ENCODE data around the gene CENPC.
A peak's percentile ranks its signal among the peaks of the same experiment; 100 is the strongest.
"Not testable (repeated sequence)": the region's sequence is repeated elsewhere in the genome, so short reads cannot be mapped to it uniquely, and the experiment has no call there.

Gene CENPC, protein sequence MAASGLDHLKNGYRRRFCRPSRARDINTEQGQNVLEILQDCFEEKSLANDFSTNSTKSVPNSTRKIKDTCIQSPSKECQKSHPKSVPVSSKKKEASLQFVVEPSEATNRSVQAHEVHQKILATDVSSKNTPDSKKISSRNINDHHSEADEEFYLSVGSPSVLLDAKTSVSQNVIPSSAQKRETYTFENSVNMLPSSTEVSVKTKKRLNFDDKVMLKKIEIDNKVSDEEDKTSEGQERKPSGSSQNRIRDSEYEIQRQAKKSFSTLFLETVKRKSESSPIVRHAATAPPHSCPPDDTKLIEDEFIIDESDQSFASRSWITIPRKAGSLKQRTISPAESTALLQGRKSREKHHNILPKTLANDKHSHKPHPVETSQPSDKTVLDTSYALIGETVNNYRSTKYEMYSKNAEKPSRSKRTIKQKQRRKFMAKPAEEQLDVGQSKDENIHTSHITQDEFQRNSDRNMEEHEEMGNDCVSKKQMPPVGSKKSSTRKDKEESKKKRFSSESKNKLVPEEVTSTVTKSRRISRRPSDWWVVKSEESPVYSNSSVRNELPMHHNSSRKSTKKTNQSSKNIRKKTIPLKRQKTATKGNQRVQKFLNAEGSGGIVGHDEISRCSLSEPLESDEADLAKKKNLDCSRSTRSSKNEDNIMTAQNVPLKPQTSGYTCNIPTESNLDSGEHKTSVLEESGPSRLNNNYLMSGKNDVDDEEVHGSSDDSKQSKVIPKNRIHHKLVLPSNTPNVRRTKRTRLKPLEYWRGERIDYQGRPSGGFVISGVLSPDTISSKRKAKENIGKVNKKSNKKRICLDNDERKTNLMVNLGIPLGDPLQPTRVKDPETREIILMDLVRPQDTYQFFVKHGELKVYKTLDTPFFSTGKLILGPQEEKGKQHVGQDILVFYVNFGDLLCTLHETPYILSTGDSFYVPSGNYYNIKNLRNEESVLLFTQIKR

GRCh38 chr4:67545199-67546003 lies at the start of gene CENPC:
Gene CENPC, minus strand, starts transcription at chr4:67545503. Its CDS starts 148 bp downstream, at chr4:67545355.
- peak; percentile 92 for DNase-seq

DNA sequence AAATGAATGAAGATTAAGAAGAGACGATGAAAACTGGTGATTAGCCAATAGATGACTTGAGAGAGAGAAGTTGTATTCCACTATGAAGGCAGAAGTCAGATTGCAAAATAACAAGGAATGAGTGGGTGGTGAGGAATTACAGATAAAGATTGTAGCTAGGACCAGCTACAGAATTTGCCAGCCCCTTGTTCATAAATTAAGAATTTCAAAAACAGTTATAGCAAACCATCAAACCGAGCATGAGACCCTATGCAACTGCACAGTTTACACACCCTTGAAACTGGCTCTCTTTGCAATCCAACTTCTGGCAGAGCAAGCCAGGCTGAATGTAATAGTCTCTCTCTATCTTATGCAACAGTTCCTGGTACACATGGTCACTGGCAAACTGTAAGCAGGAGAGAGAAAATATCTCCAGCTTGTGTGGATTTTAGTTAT lies 48.5 kb upstream of the CENPC start:
- no peak for DNase-seq

DNA sequence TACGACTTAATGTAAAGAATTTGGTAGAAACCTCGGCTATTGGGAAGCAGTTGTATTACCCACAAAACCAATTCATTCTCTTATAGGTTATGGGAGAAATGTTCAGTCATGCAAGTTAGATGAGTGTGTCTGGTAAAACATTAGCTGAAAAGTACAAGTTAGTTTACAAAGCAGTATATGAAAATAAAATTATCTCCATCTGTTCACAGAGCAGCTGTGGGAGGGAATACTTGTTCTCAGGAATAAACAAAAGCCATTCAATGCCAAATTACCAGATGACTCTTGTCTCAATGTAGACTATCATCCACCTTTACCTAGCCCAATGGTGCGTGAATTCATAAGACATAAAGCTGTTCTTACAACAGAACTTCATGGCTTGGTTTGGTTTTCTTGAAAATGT lies 41.9 kb upstream of the CENPC start:
- DNase-seq: no peak

DNA sequence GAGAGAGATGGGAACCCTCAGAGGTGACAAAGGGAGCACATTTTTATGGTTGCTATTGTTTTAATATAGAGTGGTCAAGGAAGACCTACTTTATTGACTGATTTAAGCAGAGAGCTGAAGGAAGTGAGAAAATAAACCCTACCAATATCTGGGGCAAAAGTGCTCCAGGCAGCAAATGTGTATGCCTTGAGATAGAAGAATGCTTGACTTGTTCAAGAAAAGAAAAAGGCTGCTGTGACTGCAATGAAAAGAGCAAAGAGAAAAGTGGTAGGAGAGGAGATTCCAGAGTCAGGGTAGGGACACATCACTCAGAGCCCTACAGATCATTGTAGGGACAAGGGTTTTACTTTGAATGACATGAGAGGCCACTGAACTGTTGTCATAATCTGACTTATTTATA lies 39.2 kb upstream of the CENPC start:
- DNase-seq: no peak

GRCh38 chr4:67581913-67582312 lies 36.6 kb upstream of the CENPC start:
- DNase-seq: no peak

DNA sequence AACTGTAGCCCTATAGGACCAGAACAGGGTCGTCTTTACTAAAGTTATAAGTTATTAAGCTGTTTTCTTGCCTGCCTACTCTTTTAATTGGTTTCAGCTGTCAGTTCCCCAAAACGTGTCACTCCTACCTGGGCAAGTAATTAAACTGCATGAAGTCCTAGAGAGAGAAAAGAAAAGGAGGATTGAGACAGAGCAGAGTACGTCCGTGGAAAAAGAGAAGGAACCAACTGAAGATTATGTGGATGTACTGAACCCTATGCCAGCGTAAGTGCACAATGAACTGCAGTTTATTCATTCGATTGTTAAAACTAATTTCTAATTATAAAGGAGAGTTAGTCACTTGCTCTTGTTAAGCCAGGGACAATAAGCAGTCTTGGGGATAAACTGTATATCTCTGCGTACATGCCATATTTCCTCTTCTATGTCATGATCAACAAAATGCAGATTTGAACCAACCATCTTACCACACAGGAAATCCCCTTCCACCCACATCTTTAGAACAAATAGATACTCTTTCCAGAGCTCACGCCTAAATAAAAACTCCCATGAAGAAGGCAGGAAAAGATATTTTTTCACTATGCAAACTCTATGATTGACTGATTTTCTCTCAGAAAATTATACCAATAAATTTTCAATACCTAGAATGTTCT lies 36.0 kb upstream of the CENPC start:
- no peak for DNase-seq

- DNase-seq: no peak
Observed at GRCh38 chr4:67580577-67580976, 35.3 kb upstream of the CENPC start.

GRCh38 chr4:67576538-67576937 lies 31.2 kb upstream of the CENPC start:
- no peak for DNase-seq

- no peak for DNase-seq
Observed at GRCh38 chr4:67576059-67576466, 30.8 kb upstream of the CENPC start.

DNA sequence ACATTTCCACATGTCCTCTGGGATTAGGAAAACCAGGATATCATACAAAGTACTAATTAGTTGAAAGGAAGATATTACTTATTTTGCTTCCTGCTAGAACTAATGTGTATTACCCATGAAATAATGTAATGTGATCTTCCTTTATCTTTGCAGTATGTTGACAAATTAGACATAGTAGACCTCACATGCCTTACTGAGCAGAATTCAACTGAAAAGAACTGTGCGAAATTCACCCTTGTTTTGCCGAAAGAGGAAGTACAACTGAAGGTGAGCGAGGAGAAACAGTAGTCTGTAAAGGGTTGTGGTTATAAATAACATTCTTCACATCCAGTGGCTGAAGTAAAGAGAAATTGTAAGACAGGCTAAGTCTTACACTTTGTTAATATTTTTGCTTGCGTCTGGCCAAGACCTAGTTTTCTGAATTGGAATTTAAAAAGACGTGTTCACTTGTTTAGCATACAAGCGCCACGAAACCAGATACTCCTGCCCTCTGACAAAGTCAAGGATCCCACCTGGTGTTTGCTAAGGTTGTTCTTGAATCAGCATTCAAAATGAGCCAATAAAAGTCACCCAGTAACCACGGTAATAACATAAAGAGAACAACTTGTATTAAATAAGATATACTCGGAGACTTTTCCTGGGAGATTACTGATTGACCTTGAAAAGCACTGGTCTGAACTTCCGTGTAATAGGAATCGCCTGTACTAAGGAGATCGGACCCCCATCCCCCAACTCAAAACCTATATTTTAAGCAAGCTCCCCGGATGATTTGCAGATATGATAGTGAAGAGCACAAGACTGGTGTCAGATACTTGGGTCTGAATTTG lies 30.1 kb upstream of the CENPC start:
- no peak for DNase-seq

- DNase-seq: no peak
Observed at GRCh38 chr4:67573193-67573592, 27.9 kb upstream of the CENPC start.

DNA sequence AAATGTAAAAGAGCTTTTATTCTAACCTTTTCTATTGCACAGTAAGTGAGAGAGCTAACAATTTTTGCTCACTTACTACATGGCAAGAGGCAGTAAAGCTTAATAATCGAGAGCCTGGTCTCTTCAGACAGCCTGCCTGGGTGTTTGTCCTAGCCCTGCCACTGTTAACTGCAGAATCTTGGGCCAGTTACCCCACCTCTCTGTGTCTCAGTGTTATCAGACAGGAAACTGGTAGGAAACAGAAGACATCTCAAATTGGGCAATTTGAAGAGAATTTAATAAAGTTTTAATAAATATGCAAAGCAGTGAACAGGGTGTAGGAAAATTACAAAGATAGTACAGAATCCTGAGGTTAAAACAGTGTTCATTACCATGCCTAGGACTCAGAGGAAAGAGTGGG lies 26.7 kb upstream of the CENPC start:
- no peak for DNase-seq

DNA sequence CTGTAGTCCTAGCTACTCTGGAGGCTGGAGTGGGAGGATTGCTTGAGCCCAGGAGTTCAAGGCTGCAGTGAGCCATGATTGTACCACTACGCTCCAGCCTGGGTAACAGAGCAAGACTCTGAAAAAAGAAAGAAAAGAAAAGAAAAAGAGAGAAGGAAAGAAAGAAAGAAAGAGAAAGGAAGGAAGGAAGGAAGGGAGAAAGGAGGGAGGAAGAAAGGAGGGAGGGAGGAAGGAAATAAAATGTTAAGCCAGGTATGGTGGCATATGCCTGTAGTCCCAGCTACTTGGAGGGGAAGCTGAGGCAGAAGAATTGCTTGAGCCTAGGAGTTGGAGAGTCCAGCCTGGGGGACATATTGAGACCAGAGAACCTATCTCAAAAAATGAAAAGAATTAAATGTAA lies 25.2 kb upstream of the CENPC start:
- DNase-seq: no peak

DNA sequence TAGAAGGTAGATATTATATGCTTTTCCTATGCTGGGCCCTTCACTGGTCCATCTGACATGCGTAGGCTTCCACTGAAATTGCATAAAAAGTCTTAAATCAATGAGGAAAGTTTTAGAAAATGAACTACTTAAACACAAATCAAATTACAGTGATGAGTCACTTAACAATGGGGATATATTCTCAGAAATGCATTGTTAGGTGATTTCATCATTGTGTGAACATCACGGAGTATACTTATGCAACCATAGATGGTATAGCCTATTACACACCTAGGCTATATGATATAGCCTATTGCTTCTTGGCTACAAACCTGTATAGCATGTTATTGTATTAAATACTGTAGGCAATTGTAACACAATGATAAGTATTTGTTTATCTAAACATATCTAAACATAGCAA lies 23.5 kb upstream of the CENPC start:
- no peak for DNase-seq

DNA sequence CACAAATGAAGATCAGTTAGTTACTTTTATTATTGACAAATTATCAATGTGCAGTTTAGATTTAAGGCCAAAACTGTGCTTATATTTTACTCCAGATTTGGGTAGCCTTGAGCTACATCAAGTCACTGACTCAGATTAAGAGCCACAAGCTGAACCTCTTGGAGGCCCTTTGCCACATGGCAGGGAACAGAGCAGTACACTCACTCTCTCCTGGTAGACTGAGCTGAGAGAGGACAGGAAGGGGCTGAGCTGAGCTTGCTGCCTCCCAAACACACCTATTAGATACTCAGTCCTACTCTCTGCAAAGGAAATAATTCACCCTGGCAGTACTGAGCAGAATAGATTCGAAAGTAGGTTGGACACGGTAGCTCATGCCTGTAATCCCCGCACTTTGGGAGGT lies 21.0 kb upstream of the CENPC start:
- DNase-seq: no peak

DNA sequence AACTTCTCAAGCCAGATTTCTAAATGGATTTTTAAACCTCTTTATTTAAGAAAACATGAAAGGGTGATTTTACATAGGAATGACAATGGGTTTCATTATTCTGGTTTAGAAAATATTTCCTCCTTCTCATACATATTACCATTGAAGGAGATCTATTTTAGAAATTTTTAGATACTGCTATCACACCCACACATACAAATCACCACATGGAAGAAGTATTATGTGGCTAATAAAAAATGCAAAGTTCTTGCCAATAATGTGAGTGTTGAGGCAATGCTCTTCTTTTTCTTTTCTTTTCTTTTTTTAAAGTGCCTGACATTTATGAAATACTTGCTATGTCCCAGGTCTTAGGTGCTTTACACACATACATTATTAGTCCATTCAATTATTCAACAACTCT lies 20.0 kb upstream of the CENPC start:
- no peak for DNase-seq

DNA sequence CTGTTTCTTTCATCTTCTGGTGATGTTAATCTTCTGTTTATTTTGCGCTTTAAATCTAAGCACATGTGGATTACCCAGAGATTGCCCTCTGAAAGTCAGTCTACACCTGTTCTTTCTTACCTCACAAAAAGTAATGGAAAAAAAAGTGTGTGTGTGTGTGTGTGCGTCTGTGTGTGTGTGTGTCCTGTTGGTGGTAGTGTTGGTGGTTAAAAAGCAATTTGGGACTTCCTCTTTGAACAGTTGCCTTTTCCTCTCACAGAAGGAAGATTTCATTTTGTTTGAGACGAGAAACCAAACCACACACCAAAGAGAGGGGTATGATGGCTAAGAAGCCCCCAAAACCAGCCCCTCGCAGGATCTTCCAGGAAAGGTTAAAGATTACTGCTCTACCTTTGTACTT lies 13.2 kb upstream of the CENPC start, which contains the start of gene STAP1:
Gene STAP1, plus strand, starts transcription at position 235 of the 400 bp plus-strand sequence. Its CDS starts 83 bp downstream, at position 318.
- DNase-seq: no peak

GRCh38 chr4:67556436-67556835 lies 11.1 kb upstream of the CENPC start:
- DNase-seq: no peak

GRCh38 chr4:67555447-67555846 lies 10.1 kb upstream of the CENPC start:
- DNase-seq: no peak

GRCh38 chr4:67554096-67554495 lies 8.8 kb upstream of the CENPC start:
- no peak for DNase-seq

DNA sequence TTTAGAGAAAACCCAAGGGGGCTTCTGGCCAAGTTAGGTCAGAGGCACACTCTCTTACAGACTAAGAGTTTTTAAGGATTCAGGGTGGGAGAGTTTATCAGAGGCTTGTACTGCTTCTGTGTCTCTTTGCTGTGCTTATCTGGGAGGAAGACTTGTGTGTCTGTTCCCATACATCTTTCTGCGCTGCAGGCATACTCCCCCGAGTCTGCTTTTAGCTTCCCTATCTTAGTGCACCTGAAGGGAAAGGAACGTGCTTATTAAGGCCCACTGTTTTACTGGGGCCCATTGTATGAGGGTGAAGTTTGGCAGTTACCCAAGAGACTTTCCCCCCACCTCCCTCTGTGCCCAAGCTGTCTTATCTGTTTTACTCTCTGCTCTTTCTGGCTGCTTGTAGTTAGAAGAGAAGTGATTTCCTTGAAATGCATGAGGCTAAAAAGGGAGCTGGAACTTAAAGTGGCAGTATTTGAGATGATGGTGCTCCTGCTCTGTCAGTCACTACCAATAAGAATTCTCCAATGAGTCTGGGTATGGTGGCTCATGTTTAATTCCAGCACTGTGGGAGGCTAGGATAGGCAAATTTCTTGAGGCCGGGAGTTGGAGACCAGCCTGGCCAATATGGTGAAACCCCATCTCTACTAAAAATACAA lies 7.0 kb upstream of the CENPC start:
- not testable (repeated sequence) for DNase-seq
